ENCODE data around the gene LGALS16.
"Not testable (repeated sequence)": the region's sequence is repeated elsewhere in the genome, so short reads cannot be mapped to it uniquely, and the experiment has no call there.

LGALS16 gene

DNA sequence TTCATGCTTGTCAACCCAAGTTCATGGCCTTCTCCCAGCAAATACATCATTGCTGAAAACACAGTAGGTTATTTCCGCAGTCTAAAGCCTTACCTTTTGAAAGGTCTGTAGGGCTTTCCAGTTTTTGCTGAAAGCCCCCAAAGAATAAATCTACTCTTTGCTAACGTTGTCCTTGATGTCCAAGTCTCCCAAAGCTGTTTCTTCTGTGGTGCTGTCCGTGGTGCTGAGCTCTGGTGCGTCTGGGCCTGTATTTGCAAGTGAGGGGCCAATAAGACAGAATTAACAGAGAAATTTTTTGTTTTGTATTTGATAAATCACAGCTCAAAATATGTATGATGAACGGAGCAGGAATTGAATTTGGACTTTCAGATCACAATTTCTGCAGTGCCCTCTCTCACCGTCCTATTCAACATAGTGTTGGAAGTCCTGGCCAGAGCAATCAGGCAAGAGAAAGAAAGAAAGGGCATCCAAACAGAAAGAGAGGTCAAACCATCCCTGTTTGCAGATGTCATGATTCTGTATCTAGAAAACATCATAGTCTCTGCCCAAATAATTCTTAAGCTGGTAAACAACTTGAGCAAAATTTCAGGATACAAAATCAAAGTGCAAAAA, 9.8 kb upstream of the LGALS16 start:
- no peak overlapping the region for H3K4me3 ChIP-seq (ENCODE audit: low read length)
- 36% methylated on average over 6 of the region's 6 CpGs for WGBS
- H3K27ac ChIP-seq (ENCODE audit: low read depth, low read length) = no peak overlapping the region
- no peaks in the 10 kb centered on the region for H3K9me3 ChIP-seq (ENCODE audit: insufficient read depth, low read depth, low read length)
- H3K9ac ChIP-seq (ENCODE audit: low read depth, low read length) = no peak overlapping the region
- H3K36me3 ChIP-seq (ENCODE audit: insufficient read depth, low read length) = no peaks in the 10 kb centered on the region
- no peaks in the 10 kb centered on the region for H3K4me1 ChIP-seq (ENCODE audit: insufficient read depth, low read length)
- peaks cover 16% of the 10 kb centered on the region; the same call in 1 of the 2 replicates for H3K27me3 ChIP-seq (ENCODE audit: insufficient read depth, low read length)

DNA sequence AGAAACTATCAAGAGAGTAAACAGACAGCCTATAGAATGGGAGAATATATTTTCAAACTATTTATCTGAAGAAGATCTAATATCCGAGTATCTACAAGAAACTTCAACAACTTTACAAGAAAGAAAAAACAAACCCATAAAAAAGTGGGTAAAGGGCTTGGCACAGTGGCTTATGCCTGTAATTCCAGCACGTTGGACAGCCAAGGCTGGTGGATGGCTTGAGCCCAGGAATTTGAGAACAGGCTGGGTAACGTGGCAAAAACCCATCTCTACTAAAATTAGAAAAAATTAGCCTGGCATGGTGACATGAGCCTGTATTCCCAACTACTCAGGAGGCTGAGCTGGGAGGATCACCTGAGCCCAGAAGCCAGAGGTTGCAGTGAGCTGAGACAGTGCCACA, 7.8 kb upstream of the LGALS16 start:
- Histone ChIP-seq H3K27ac (ENCODE audit: low read depth, low read length) (no peak overlapping the region), H3K4me3 (ENCODE audit: low read length) (no peak overlapping the region), H3K4me1 (ENCODE audit: insufficient read depth, low read length) (no peaks in the 10 kb centered on the region), H3K9ac (ENCODE audit: low read depth, low read length) (no peak overlapping the region), H3K27me3 (ENCODE audit: insufficient read depth, low read length) (peaks cover 4% of the 10 kb centered on the region; the same call in 1 of the 2 replicates), H3K9me3 (ENCODE audit: insufficient read depth, low read depth, low read length) (no peaks in the 10 kb centered on the region), H3K36me3 (ENCODE audit: insufficient read depth, low read length) (no peaks in the 10 kb centered on the region)
- WGBS = 57% methylated on average over 2 of the region's 3 CpGs

DNA sequence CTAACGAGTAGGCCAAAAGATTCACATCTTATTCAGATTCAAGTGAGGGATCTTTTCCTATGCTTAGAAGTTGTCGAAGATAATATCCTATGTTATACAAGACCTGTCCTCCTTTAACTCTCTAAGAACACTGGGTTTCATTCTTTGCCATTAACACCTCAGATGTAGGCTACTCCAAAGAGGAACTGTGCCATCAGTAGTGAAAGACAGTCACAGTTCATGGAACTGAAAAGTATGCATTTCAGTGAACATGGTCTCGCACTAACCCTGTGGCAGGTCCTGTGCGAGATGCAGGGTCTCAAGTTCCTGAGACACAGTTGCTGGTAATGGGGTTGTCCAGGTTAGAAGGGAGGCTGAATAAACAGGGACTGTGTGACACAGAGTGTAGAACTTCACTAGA, 4.1 kb downstream of the LGALS16 start:
- Histone ChIP-seq H3K9ac (ENCODE audit: low read depth, low read length) (no peak overlapping the region), H3K27me3 (ENCODE audit: insufficient read depth, low read length) (peaks cover 8% of the 10 kb centered on the region; the same call in 1 of the 2 replicates), H3K27ac (ENCODE audit: low read depth, low read length) (no peak overlapping the region), H3K4me1 (ENCODE audit: insufficient read depth, low read length) (no peaks in the 10 kb centered on the region), H3K36me3 (ENCODE audit: insufficient read depth, low read length) (no peaks in the 10 kb centered on the region), H3K4me3 (ENCODE audit: low read length) (no peak overlapping the region), H3K9me3 (ENCODE audit: insufficient read depth, low read depth, low read length) (no peaks in the 10 kb centered on the region)
- 94% methylated on average over 4 of the region's 4 CpGs for WGBS

DNA sequence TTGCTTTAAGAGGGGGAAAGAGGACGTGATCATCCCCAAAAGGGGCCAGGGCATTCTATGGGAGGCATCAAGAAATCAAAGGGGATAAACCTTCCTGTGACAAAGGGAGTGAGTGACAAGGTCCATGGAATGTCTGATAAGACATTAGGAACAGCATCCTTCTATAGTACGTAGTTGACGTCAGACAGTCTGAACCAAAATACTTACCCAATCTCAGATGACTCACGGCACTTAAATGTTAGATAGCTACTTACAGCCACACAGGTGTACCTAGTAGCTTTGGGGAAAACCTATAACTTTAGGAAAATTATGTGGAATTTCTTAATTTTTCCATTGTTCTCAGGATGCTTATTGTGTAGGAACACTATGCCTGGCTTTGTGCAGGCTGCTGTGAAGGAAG, 4.9 kb downstream of the LGALS16 start:
- Histone ChIP-seq H3K9ac (ENCODE audit: low read depth, low read length) (no peak overlapping the region), H3K9me3 (ENCODE audit: insufficient read depth, low read depth, low read length) (no peaks in the 10 kb centered on the region), H3K27ac (ENCODE audit: low read depth, low read length) (no peak overlapping the region), H3K36me3 (ENCODE audit: insufficient read depth, low read length) (no peaks in the 10 kb centered on the region), H3K4me3 (ENCODE audit: low read length) (no peak overlapping the region), H3K27me3 (ENCODE audit: insufficient read depth, low read length) (peaks cover 6% of the 10 kb centered on the region; the same call in 1 of the 2 replicates), H3K4me1 (ENCODE audit: insufficient read depth, low read length) (no peaks in the 10 kb centered on the region)
- WGBS = 74% methylated on average over 4 of the region's 4 CpGs

DNA sequence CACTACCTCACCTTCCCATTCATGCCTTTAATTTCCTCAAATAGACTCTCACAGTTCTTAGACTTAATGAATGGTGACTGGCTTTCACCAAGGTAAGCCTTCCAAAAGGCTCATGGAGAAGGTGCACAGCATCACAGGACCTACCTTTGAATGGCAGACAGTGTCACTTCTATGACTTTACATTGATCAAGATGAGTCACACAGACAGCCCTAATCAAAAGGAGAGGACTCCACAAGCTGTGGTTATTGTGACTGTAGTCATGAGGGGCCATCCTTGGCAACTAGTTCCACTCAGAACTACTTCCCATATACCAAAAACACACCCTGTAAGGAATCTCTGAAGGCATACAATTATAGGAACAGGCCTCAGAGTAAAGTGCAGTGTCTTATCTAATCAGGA, 5.9 kb downstream of the LGALS16 start:
- H3K4me1 ChIP-seq (ENCODE audit: insufficient read depth, low read length) = no peaks in the 10 kb centered on the region
- no peak overlapping the region for H3K27ac ChIP-seq (ENCODE audit: low read depth, low read length)
- peaks cover 2% of the 10 kb centered on the region; the same call in 1 of the 2 replicates for H3K27me3 ChIP-seq (ENCODE audit: insufficient read depth, low read length)
- H3K9me3 ChIP-seq (ENCODE audit: insufficient read depth, low read depth, low read length) = no peaks in the 10 kb centered on the region
- no peak overlapping the region for H3K9ac ChIP-seq (ENCODE audit: low read depth, low read length)
- H3K4me3 ChIP-seq (ENCODE audit: low read length) = no peak overlapping the region
- no peaks in the 10 kb centered on the region for H3K36me3 ChIP-seq (ENCODE audit: insufficient read depth, low read length)

DNA sequence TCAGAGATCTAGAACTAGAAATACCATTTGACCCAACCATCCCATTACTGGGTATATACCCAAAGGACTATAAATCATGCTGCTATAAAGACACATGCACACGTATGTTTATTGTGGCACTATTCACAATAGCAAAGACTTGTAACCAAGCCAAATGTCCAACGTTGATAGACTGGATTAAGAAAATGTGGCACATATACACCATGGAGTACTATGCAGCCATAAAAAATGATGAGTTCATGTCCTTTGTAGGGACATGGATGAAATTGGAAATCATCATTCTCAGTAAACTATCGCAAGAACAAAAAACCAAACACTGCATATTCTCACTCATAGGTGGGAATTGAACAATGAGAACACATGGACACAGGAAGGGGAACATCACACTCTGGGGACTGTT, 14.1 kb downstream of the LGALS16 start:
- not testable (repeated sequence) for H3K27ac ChIP-seq (ENCODE audit: low read depth, low read length); H3K4me3 ChIP-seq (ENCODE audit: low read length); H3K36me3 ChIP-seq (ENCODE audit: insufficient read depth, low read length); H3K4me1 ChIP-seq (ENCODE audit: insufficient read depth, low read length); H3K9me3 ChIP-seq (ENCODE audit: insufficient read depth, low read depth, low read length); H3K9ac ChIP-seq (ENCODE audit: low read depth, low read length); H3K27me3 ChIP-seq (ENCODE audit: insufficient read depth, low read length)
- WGBS = 97% methylated on average over 2 of the region's 3 CpGs

DNA sequence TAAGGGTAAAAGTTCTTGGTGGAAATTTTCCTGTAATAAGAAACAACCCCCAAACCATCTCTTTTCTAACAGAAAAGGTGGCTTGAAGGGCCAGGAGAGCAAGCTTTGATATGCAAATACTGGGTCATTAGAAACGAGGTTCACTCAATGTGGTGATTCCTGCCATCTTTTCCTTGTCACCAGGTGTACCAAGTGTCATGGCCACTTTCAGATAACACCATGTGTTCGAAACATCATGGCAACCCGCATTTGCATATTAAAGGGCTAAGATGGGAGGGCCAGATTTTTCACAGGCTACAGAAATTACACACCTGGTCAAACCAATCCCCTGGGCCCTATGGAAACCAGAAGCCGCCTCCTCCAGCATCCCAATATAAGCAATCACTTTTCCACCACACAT, 15.3 kb downstream of the LGALS16 start:
- no peaks in the 10 kb centered on the region for H3K27me3 ChIP-seq (ENCODE audit: insufficient read depth, low read length)
- WGBS = 39% methylated on average over 3 of the region's 4 CpGs
- H3K36me3 ChIP-seq (ENCODE audit: insufficient read depth, low read length) = no peaks in the 10 kb centered on the region
- H3K27ac ChIP-seq (ENCODE audit: low read depth, low read length) = no peak overlapping the region
- no peaks in the 10 kb centered on the region for H3K9me3 ChIP-seq (ENCODE audit: insufficient read depth, low read depth, low read length)
- H3K9ac ChIP-seq (ENCODE audit: low read depth, low read length) = no peak overlapping the region
- H3K4me1 ChIP-seq (ENCODE audit: insufficient read depth, low read length) = peaks cover 9% of the 10 kb centered on the region
- H3K4me3 ChIP-seq (ENCODE audit: low read length) = no peak overlapping the region

DNA sequence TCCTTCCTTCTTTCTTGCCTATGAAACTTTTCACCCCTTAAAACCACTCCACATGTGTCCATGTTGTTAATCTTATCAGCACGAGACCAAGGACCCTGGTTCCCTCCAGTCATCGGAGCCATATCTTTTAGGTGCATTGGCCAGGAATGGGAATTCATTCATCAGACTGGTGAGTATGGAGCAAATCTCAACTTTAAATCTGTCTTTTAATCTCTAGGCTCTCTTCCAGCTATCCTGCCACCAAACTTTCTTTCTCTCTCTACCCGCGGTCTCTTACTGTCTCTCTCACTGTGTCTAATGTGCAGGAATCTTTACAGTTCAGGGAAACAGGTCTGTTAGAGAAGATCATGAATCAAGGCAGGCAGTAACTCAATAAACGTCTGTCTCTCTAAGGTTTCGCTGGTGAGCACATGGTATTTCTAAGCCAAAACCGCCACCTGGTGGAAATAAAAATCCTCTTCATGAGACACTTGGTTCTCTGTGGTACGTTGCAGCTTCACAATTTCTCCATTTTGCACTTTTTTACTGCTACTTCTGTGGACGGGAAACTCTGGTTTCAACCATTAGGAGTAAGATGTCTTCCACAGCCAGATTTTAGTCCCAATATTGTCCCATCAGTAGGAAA, 16.1 kb downstream of the LGALS16 start:
- H3K4me3 ChIP-seq (ENCODE audit: low read length) = no peak overlapping the region
- H3K27ac ChIP-seq (ENCODE audit: low read depth, low read length) = no peak overlapping the region
- H3K4me1 ChIP-seq (ENCODE audit: insufficient read depth, low read length) = peaks cover 9% of the 10 kb centered on the region
- no peaks in the 10 kb centered on the region for H3K27me3 ChIP-seq (ENCODE audit: insufficient read depth, low read length)
- no peak overlapping the region for H3K9ac ChIP-seq (ENCODE audit: low read depth, low read length)
- no peaks in the 10 kb centered on the region for H3K9me3 ChIP-seq (ENCODE audit: insufficient read depth, low read depth, low read length)
- no peaks in the 10 kb centered on the region for H3K36me3 ChIP-seq (ENCODE audit: insufficient read depth, low read length)
- 24% methylated on average over 9 of the region's 9 CpGs for WGBS

DNA sequence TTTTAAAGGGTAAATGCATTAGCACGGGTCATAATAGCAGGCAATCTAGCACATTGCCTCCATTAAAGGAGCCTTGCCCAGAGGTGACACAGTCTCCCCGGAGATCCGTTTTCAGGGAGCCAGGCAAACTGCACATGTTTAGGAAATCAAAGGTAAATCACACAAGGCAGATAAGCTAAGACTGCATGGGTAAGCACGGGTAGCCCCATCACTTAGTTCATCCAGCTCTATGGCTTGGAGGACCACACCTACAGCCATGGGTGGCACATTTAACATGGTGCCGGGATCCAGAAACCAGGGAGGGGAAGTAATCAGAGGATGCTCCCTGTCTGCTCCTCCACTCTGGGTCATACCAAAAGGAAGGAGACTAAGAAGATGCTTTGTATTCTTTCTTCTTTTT, 16.8 kb downstream of the LGALS16 start:
- H3K4me1 ChIP-seq (ENCODE audit: insufficient read depth, low read length) = peaks cover 9% of the 10 kb centered on the region
- no peak overlapping the region for H3K27ac ChIP-seq (ENCODE audit: low read depth, low read length)
- H3K9me3 ChIP-seq (ENCODE audit: insufficient read depth, low read depth, low read length) = no peaks in the 10 kb centered on the region
- H3K36me3 ChIP-seq (ENCODE audit: insufficient read depth, low read length) = no peaks in the 10 kb centered on the region
- WGBS = 72% methylated on average over 5 of the region's 5 CpGs
- no peaks in the 10 kb centered on the region for H3K27me3 ChIP-seq (ENCODE audit: insufficient read depth, low read length)
- no peak overlapping the region for H3K9ac ChIP-seq (ENCODE audit: low read depth, low read length)
- no peak overlapping the region for H3K4me3 ChIP-seq (ENCODE audit: low read length)

DNA sequence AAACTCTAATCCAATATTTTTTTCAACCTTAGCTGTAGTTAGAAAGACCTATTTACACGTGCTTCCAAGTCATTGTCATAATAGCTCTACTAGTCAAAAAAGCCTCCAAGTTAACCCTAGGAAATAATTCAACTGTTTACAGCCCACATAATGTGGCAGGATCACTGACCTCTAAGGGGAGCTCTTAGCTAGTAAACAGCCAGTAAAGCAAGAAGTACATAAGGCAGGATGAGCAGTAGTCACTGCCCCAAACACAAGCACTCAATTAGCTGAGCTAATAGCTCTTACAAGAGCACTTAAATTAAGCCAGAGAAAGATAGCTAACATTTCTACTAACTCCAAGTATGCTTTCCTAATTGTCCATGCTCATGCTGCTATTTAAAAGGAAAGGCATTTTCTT, 18.1 kb downstream of the LGALS16 start:
- H3K27me3 ChIP-seq (ENCODE audit: insufficient read depth, low read length) = not testable (repeated sequence)

DNA sequence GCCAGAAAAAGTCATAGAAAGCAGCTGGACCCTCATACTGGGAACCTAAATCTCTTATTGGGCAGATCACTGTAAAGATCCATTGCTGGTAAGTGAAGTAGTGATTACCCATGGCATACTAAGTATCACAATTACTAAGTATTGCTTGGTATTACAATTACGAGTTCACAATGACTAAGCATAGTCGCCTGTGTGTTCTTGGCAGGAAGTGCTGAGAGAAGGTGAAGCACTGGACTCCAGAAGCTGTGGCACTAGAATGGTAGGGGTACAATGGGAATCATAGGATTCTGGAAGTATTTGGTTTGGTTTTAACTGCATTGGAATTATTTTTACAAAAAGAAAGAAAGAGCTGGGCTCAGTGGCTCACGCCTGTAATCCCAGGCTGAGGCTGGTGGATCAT, 20.3 kb downstream of the LGALS16 start:
- Histone ChIP-seq H3K4me1 (ENCODE audit: insufficient read depth, low read length) (peaks cover 5% of the 10 kb centered on the region), H3K4me3 (ENCODE audit: low read length) (no peak overlapping the region), H3K9ac (ENCODE audit: low read depth, low read length) (no peak overlapping the region), H3K36me3 (ENCODE audit: insufficient read depth, low read length) (no peaks in the 10 kb centered on the region), H3K27me3 (ENCODE audit: insufficient read depth, low read length) (no peaks in the 10 kb centered on the region), H3K9me3 (ENCODE audit: insufficient read depth, low read depth, low read length) (no peaks in the 10 kb centered on the region), H3K27ac (ENCODE audit: low read depth, low read length) (no peak overlapping the region)
- 89% methylated on average over 3 of the region's 3 CpGs for WGBS

More for the DNA sequence above, 18.1 kb downstream of the LGALS16 start:
- H3K4me1 ChIP-seq (ENCODE audit: insufficient read depth, low read length); H3K4me3 ChIP-seq (ENCODE audit: low read length); H3K27ac ChIP-seq (ENCODE audit: low read depth, low read length); H3K9ac ChIP-seq (ENCODE audit: low read depth, low read length); H3K9me3 ChIP-seq (ENCODE audit: insufficient read depth, low read depth, low read length); H3K36me3 ChIP-seq (ENCODE audit: insufficient read depth, low read length): not testable (repeated sequence)
- 31% methylated on average over 1 of the region's 1 CpG for WGBS
